NCI-H146 treated with DMSO at 0.1 percent for 48 hours (cell line): ENCODE data around the gene DPH2.

ENCODE experiments used
- DNase-seq: peaks from one replicate; lab custom pipeline; 2025; ENCODE audit not compliant: unreplicated experiment; lab: John Stamatoyannopoulos, UW

Gene DPH2, protein sequence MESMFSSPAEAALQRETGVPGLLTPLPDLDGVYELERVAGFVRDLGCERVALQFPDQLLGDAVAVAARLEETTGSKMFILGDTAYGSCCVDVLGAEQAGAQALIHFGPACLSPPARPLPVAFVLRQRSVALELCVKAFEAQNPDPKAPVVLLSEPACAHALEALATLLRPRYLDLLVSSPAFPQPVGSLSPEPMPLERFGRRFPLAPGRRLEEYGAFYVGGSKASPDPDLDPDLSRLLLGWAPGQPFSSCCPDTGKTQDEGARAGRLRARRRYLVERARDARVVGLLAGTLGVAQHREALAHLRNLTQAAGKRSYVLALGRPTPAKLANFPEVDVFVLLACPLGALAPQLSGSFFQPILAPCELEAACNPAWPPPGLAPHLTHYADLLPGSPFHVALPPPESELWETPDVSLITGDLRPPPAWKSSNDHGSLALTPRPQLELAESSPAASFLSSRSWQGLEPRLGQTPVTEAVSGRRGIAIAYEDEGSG

DNA sequence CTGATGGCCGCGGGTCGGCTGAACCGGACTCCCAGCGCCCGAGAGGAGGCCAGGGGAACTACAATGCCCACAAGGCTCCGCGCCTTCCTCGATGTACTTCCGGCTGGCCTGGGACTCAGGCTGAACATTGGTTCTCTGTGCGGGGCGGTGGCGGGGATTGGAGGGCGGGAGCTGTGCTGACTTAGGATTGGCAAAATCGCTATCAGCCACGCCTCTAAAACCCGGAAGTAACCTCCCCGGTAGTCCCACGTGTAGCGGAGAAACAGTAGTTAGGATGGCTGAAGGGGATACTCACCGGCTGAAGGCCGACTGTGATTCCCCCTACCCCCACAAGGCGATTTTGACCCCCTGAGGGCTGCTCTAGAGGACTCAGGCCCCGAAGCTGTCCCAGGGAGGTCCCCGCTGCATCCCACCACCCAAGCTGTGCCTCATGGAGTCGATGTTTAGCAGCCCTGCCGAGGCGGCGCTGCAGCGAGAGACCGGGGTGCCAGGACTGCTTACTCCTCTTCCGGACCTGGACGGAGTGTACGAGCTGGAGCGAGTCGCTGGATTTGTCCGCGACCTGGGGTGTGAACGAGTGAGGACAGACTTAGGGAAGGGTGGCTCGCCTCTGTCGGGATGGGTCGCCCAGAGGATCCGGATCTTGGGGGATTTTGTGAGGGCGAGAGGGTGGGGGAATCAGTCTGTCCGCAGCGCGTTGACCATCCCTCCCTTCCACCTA lies at the start of gene DPH2:
Gene DPH2 (plus strand): TSS at position 265 of the 721 bp plus-strand sequence. CDS start 166 bp downstream, at position 431.
- DNase-seq = peak; percentile 75

DNA sequence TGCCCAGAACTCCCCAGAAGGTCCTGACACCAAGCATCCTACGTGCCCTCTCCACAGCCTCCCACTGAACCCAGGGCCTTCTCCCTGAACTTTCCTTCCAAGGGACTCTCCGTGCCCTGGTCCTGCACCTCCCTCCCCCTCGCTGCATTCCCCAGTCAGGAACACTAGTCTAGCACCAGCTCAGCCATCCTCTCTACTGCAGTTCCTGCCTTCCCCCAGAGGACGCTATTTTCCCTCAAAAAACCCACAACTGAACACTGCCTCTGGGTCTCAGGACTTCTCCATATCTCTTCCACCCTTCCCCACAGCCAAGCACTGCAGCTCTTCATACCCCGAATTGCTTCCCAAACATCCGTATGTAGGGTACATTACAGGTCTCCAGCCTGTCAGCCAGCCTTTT lies 48.8 kb upstream of the DPH2 start:
- no peak for DNase-seq

DNA sequence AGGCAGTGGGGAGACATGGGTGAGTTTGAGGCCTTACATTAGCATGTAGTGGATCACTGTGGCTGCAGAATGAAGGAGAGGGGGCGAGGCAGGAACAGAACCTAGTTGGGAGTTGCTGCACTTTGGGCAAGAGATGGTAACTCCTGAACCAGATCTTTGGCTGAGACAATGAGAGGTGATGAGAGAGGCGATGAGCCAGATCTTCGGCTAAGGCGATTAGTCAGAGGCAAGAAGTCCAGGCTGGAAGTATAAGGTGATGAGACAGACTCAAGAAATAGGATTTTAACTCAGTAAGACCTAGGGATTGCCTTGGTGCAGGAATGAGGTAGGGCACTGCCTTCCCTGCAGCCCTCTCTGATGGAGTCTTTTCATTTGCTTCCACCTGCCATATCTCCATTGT lies 45.3 kb upstream of the DPH2 start:
- DNase-seq = no peak

DNA sequence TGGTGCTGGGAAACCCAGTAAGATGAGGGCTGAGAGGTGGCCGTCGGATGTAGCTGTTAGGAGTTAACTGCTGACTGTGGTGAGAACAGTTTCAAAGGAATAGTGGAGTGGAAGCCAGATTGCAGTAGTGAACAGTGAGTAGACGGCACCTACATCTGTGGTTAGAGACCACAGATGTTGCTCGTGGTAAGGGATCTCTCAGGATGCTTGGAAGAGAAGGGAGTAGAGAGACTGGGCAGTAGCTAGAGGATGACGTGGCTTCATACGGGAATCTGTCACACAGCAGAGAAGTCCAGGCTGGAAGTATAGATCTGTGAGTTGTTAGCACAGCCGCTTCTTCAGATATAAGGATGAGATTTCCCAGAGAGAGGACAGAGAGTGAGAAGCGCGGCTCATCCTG lies 44.0 kb upstream of the DPH2 start:
- DNase-seq = no peak

DNA sequence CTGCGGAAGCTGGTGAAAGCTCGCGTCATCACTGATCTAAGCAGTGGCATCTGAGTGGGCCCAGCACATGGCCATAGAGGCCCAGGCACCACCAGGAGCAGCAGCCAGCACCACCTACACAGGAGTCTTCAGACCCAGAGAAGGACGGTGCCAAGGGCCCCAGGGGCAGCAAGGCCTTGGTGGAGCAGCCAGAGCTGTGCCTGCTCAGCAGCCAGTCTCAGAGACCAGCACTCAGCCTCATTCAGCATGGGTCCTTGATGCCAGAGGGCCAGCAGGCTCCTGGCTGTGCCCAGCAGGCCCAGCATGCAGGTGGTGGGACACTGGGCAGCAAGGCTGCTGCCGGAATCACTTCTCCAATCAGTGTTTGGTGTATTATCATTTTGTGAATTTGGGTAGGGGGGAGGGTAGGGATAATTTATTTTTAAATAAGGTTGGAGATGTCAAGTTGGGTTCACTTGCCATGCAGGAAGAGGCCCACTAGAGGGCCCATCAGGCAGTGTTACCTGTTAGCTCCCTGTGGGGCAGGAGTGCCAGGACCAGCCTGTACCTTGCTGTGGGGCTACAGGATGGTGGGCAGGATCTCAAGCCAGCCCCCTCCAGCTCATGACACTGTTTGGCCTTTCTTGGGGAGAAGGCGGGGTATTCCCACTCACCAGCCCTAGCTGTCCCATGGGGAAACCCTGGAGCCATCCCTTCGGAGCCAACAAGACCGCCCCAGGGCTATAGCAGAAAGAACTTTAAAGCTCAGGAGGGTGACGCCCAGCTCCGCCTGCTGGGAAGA lies 39.5 kb upstream of the DPH2 start:
- no peak for DNase-seq

DNA sequence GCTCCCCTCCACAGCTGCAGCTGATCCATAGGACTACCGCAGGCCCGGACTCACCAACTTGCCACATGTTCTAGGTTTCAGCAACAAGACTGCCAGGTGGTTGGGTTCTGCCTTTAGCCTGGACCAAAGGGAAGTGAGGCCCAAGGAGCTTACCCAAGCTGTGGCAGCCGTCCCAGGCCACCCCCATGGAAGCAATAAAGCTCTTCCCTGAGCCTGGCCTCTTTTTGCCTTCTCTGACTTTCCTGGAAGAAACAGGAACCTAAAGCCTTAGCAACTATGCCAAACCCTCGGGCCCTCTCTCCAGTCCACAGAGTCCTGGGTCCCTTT lies 38.9 kb upstream of the DPH2 start:
- DNase-seq = no peak

DNA sequence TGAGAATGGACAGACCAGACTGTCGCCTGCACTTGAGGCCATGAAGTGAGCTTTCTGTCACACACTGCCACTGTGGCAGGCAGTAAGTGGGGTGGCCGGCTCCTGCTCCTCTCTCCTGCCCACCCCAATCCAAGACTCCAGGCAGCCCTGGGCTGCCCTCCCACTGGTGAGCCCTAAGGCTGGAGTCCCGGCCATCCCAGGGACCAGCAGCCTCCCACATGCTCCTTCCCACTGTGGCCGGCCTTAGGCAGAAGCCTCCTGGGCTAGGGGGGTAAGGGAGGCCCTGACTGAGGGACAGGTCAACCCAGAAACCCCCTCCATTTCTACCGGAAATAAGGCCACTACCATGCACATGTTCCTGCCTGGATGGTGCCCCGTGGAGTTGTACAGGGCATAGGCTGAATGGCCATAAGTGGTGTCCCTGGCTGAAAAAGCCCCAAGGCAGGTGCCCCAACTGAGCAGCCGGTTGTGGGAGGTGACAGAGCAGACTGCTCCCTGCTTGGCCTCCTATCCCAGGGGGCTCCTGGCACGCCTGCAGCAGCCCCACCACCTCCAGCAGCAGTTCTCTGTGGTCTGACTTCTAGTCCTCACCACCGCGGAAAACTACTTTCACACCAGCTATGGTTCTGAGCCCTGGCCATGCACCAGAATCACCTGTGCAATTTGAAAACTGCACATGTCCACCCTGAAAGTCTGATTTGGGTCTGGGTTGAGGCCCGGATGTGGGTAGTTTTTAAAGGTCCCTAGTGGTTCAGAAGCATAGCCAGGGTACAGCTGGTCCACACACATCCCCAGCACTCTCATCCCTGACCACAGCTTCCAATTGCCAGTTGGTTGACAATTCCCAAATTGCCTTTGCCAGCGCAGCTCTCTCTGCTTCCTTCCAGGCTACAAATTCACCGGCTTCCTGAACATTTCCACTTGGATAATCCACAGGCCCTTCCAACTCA lies 37.8 kb upstream of the DPH2 start:
- DNase-seq = no peak

DNA sequence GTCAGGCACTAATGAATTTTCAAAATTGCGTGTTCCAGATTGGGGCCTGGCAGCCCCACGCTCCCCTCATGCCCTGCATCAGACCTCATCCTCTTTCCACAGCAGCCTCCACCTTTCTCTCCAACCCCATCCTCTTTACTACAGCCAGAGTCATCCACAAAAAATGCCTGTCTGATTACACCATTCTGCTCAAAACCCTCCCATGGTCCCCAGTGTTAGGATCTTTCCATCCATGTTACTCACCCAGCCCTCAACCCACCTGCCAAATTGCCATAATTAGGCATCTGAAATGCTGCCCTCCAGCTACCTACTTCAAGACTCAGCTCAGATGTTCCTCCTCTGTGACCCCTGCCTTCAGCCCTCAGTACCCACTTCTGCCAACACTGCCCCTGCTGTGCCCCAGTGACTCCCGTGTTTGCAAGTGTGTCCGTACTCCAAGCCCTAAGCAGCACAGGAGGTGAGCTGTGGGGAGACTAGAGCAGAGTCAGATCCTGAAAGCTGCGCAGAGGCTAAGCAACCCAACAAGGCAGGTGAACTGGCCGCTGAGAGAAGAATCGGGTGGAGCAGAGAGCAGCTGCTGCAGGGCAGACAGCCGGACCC lies 36.9 kb upstream of the DPH2 start:
- DNase-seq = peak; percentile 33

DNA sequence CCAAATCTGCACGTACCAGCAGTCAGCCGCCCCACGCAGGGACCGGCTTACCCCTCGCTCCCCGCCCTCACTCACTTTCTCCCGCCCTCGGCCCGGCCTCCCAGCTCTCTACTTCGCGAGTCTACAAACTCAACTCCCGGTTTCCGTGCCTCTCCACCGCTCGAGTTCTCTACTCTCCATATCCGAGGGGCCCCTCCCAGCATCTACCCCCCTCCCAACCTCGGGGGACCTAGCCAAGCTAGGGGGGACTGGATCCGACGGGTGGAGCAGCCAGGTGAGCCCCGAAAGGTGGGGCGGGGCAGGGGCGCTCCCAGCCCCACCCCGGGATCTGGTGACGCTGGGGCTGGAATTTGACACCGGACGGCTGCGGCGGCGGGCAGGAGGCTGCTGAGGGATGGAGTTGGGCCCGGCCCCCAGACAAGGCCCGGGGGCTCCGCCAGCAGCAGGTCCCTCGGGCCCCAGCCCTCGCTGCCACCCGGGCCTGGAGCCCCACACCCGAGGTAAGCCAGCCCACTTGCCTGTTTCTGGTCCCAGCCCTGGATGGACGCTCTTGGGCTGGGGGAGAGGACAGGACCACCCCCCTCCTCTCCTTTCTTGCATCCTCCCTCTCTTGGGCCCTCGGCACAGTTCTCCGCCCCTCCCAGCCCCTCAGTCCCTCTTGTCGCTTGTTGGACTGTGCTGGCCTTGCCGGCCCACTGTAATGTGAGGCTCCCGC lies 36.3 kb upstream of the DPH2 start, which contains the start of gene ARTN:
Gene ARTN (plus strand): TSS at position 416 of the 715 bp plus-strand sequence. CDS start 1,856 bp downstream, outside the sequence.
- DNase-seq = peak; percentile 26

DNA sequence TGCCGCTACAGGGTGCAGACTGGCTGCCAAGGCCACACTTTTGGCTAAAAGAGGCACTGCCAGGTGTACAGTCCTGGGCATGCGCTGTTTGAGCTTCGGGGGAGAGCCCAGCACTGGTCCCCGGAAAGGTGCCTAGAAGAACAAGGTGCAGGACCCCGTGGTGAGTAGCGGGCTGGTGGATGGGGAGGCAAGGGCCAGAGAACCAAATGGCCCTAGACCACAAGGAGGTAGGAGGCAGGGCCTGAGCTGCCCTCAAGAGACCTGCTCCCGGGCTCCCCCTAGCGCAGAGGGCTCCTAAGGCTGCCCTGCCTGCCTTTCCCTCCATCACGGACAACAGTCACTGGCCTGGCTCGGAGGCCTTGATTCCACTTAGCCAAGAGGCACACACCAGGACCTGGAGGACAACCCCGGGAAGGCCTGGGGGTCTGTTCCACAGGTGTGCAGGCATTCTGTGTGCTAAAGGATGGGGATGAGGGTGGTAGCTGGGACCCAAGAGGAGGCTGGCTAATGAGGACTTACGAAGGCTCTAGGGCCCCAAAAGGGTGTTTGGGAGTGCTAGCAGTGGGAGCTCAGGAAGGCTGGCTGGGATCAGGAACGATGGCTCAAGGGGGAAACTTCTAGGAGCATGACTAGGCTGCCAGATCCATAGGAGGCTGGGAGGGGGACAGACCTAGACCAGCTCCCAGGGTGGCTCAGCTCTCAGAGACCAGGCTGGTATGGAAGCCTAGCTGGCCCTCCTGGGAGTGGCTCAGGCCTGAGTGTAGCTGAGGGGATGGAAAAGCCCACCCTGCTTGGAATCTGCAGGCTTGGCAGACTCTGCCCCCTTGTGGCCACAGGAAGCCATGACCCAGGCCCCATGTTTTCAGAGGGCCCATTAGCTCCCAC lies 35.5 kb upstream of the DPH2 start:
- DNase-seq = peak; percentile 23

DNA sequence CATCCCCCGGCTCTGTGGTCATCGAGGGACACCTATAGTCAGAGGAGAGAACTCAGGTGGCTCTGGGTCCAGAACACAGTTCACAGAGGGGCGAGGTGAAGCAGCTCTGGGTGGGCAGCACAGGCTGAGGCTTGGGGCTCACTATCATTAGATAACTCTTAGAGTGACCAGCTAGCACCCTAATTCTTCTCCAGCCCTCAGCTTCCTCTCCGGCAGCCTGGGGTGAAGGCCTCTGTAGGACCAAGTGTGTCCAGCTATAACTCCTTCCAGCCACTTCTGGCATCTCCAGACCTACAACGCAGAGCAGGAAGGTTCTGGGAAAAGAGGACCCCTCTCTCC lies 34.9 kb upstream of the DPH2 start:
- DNase-seq = no peak

DNA sequence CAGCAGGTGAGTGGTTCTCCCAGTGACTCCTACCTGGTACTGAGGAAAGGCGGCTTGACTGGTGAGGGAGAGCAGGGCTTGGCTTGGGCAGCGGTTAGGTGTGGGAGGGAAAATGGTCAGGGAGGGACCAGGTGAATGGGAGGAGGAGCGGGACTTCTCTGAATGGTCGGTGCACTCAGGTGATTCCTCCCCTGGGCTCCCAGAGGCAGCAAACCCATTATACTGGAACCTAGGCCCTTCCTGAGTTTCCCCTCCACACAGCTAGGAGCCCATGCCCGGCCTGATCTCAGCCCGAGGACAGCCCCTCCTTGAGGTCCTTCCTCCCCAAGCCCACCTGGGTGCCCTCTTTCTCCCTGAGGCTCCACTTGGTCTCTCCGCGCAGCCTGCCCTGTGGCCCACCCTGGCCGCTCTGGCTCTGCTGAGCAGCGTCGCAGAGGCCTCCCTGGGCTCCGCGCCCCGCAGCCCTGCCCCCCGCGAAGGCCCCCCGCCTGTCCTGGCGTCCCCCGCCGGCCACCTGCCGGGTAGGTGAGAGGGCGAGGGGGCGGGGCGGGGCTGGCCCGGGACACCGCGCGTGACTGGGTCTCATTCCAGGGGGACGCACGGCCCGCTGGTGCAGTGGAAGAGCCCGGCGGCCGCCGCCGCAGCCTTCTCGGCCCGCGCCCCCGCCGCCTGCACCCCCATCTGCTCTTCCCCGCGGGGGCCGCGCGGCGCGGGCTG lies 33.9 kb upstream of the DPH2 start:
- peak; percentile 8 for DNase-seq

DNA sequence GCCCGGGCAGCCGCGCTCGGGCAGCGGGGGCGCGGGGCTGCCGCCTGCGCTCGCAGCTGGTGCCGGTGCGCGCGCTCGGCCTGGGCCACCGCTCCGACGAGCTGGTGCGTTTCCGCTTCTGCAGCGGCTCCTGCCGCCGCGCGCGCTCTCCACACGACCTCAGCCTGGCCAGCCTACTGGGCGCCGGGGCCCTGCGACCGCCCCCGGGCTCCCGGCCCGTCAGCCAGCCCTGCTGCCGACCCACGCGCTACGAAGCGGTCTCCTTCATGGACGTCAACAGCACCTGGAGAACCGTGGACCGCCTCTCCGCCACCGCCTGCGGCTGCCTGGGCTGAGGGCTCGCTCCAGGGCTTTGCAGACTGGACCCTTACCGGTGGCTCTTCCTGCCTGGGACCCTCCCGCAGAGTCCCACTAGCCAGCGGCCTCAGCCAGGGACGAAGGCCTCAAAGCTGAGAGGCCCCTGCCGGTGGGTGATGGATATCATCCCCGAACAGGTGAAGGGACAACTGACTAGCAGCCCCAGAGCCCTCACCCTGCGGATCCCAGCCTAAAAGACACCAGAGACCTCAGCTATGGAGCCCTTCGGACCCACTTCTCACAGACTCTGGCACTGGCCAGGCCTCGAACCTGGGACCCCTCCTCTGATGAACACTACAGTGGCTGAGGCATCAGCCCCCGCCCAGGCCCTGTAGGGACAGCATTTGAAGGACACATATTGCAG lies 33.2 kb upstream of the DPH2 start:
- peak; percentile 4 for DNase-seq

DNA sequence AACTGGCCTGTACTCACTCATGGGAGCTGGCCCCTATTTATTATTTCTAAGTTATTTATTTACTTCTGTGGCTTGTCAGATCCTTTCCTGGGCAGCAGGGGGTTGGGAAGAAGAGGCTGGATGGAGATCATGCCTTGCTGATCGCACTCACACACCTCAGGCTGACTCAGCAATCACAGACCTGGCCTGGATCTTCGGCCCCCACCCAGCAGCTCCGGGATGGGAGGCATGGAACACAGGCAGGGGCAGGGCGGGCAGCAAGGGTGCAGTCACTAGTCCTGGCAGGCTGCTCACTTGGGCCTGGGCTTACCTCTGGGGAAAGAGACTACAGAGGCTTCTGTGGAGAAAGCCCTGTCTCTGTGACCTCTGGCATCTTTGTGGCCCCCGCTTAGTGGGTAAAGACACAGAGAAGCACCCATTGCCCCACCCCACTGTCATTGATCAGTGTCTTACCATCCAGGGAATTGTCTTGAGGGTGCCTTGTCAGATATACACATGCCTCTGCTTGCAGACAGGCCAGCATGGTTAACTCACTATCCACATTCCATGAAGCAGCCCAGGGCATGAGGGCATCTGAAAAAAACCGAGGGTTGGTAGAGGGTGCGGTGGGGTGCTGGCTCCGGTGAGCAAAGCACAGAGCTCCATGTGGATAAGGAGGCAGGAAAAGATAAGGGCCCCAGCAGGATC lies 32.5 kb upstream of the DPH2 start:
- DNase-seq = no peak

DNA sequence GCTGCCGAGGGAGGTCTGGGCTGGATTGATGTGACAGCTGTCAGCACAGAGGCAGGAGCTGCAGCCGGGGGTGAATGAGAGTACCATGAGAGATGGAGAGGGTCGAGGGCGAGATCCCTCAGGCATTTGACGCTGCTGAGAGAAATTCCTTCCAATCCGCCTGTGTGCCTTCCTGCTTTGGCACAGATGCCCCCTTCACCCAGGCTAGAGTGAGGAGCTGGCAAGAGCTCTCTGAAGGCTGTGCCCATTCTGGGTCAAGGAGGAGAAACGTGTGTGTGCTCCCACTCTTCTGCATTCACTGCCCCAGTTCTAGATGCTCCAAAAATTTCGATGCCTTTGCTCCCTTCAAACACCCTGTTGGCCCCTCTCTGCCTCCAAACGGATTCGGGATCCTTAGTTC lies 31.4 kb upstream of the DPH2 start:
- no peak for DNase-seq

DNA sequence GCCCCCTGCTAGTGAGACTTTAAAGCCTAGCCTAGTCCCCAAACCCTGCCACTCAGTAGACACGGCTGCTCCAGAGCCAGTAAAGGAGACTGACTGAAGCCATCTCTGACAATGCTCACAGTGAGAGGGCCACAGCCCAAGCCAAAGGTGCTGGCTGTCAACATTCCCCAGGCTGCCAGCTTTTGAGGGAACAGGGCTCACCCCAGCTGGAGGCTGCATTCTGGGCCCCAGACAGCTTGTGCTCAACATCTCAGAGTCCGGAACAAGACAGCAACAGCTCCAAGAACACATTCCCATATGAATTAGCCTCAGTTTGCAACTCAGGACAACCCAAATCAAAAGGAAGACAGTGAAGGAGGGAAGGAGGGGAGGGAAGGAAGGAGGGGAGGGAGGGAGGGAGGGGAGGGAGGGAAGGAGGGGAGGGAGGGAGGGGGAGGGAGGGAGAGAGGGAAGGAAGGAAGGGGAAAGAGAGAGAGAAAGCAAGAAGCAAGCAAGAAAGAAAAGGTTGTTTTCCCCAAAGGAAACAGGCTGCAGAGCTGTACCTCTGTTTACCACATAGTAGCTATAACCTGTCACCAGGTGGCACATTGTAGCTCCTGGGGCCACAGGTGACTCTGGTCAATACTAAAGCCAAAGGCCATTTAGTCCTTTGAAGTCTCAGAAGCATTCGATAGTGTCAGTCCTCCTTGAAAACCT lies 30.8 kb upstream of the DPH2 start:
- DNase-seq = no peak
